HG03457 (cell line): ENCODE measurements around the gene SPEF2.
"Not testable (repeated sequence)": the region's sequence is repeated elsewhere in the genome, so short reads cannot be mapped to it uniquely, and the experiment has no call there.

Experiments used
- ATAC-seq: cut with Tn5 transposase; IDR thresholded peaks from one replicate; pipeline ENCODE4 v1.9.1; 2021; ENCODE audit warnings: moderate number of reproducible peaks; ENCODE audit not compliant: unreplicated experiment

The SPEF2 gene

DNA sequence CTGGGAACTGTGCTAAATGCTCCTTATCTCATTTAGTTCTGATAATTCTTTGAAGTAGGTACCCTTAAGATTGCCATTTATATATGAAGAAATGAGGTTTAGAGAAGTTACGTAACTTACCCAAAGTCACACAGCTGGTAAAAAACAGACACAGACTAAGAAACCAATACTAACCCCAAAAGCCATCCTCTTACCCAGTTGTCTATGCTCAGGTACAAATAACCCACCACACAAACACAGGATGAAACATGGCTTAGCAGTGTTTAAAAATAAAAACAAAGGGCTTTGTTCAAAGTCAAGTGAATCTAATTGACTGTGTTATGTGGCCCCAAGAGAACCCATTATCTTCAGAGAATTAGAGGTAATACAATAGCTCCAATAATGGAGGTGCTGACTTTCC, 202.0 kb downstream of the SPEF2 start:
- no peak for ATAC-seq

DNA sequence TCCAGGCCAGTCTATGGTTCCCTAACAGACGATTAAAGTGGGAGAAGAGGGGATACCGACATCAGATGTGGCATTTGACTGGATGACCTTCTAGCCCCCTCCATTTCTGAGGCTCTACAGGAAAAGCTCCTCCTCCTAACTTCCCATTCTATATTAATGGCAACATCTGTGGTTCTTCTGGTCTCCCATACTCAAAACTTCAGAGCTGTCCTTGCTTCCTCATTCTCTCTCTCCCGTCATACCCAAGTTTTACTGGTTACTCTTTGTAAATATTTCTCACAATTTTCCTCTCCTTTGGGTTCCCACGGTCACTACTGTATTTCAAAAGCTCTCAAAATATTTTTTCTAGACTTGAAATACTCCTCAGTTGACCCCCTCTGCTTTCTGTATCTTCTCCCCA, 203.1 kb downstream of the SPEF2 start:
- no peak for ATAC-seq

DNA sequence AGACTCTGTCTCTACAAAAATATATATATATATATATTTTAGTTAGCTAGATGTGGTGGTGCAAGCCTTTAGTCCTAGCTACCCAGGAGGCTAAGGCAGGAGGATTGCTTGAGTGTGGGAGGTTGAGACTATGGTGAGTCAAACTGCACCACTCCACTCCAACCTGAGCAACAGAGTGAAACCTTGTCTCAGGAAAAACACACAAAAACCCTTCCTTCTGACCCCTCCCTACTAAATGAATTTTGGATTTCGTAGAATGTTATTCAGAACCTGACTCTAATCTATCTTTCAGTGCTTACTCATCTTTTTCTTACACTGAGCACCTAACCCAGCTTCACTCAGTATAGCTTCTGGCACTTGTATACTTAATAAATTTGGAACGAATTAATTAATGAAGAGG, 203.8 kb downstream of the SPEF2 start:
- ATAC-seq = no peak

DNA sequence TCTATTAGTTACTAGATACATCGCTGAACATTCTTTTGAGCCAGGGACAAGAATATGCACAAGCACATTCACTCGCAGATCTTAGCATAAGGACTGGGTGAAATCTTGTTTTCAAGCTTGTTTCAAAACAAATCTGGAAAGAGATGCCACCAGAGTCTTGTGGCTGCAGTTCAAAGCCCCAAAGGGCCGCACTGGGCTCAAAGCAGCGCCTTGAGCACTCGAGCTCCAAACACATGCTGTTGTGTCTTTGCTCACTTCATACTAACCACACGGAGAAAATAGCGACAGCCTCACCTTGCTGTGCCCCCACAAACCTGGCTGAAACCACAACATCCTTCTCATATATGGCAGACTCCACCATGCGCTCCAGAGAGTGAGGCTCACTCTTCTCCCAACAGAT, 204.8 kb downstream of the SPEF2 start:
- ATAC-seq = no peak

DNA sequence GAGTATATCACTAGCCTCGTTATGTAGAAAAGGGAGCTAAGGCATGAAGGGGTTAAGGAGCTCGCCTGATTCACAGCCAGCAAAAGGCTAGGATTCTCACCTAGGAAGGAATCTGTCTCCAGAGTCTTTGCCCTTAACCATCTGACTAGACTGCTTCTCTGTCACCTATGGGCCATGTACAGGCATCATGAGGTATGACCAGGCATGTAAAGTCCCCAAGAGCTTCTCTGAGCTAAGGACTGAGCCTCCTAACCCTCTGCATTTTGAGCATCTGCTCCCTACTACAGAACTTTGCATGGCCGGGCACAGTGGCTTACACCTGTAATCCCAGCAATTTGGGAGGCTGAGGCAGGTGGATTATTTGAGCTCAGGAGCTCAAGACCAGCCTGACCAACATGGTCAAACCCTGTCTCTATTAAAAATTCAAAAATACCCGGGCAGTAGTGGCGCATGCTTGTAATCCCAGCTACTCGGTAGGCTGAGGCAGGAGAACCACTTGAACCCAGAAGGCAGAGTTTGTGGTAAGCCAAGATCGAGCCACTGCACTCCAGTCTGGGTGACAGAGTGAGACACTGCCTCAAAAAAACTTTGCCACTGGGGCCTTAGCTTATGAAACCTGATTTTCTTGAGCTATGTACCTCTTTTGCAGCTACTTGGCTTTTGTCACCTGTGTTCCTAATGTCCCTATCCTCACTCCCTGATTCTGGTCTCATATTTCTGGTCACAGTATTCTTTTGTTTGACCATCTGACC, 205.9 kb downstream of the SPEF2 start:
- ATAC-seq = no peak

DNA sequence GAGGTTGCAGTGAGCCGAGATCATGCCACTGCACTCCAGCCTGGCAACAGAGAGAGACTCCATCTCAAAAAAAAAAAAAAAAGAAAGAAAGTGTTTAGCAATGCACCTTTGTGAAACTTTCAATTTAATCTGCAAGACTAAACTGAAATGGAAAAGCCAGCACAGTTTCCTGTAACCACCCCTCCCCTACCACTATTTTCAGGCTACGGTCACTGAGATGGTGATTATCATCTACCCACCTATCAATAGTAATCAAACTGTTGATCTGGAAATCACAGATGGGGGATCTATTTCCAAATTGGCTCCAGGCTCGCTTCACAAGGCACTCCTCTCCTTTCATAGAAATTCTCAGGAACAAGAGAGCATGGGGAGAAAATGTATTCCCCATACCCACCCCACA, 208.4 kb downstream of the SPEF2 start:
- ATAC-seq = no peak

- ATAC-seq = no peak
Observed at GRCh38 chr5:35826554-35826953, 208.9 kb downstream of the SPEF2 start.

GRCh38 chr5:35828082-35828598, 210.5 kb downstream of the SPEF2 start:
- ATAC-seq = no peak

DNA sequence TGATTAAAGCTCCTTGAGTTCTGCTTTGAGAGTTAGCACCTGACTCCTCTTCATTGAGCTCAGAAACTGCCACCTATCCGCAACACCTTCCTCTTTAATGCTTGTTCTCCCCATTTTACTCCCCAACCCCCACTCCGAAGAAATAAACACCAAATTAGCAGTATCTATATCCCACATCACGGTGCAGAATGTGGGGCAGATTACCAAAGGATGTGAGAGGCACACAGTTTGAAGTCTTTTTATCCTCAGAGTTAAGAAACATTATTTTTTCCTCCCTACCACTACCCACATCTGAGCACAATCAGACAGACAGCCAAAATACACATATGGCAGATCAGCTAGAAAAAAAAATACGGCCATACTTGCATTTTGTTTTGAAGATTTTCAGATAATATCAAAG, 212.9 kb downstream of the SPEF2 start:
- no peak for ATAC-seq

DNA sequence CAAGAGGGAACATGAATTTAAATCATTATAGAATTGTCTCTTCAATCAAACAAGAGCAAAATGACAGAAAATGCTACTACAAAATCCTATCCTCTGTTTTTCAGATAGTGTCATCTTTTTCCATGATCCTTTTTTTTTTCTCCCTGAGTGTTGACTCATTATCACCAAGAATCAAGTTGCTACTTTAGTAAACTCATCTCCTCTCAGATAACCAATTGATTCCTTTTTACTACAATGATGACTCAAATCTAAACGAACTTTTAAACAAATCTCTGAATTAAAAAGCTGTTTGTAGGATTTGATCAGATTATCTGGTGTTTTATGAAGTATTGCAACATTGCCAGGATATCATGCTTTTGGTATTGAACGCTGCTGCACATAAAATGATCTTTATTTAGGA, 215.1 kb downstream of the SPEF2 start:
- no peak for ATAC-seq

GRCh38 chr5:35833224-35833623, 215.6 kb downstream of the SPEF2 start:
- ATAC-seq = no peak

DNA sequence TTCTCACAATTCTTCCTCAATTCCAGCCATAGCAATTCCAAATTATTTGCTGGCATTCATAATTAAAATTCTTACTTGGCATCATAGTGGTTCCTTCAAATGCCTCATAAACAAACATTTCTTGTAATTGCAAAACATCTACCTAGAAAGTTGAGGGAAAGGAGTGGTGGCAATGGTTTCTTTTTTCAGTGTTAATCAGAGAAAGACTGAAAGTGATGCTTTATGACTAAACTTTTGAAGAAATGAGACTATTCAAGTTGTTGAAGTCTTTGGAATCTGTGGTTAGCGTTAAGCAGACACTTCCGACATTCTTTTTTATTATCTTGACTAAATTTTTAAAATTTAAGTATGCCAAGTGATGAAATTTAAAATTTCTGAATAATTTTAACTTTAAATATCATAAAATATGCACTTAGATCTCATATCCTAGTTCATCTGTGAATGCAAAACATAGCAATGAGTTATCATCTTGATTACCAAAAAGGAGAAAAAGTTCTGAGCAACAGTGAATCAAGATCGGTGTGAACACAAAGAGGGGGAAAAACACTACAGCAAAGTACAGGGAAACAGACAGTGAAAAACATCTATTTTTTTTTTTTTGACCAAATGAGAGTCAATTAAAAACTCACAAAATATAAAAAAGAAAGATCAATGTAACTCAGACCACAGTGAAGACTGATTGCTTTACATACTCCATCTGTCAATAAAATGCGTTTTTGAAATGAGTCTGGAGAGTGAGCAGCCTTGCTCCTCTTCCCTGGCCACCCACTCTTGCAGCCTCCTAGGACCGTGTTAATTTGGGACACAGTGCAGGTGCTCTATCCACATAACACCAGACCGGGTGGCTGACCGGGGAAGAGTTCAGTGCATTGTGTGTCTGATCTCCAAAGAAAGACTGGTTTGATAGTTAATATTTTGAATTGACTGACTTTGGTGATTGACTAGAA, 218.4 kb downstream of the SPEF2 start:
- no peak for ATAC-seq

GRCh38 chr5:35838370-35839042, 220.8 kb downstream of the SPEF2 start:
- no peak for ATAC-seq

DNA sequence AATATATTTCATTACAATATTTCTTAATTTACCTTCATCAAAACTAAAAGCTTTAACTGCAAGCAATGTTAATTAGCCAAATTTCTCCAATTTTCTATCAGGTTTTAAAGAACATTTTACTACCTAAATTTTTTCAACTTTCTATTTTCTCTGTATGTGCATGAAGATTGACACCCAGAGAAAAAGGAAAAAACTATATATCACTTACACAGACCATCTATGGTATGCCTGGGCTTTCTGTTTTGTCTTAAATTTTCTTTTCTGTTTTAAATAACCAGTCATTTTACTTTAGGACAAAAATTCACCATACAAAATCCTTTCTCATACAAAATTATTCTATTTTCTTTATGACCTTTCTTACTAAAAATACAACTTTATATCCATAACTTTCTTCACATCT, 225.2 kb downstream of the SPEF2 start:
- no peak for ATAC-seq

DNA sequence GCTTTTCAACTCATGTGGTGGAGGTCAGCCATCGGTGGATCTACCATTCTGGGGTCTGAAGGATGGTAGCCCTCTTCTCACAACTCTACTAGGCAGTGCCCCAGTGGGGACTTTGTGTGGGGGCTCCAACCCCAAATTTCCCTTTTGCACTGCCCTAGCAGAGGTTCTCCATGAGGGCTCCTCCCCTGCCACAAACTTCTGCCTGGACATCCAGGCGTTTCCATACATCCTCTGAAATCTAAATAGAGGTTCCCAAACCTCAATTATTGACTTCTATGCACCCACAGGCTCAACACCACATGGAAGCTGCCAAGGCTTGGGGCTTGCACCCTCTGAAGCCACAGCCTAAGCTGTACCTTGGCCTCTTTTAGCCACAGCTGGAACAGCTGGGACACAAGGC, 227.8 kb downstream of the SPEF2 start:
- ATAC-seq = not testable (repeated sequence)

GRCh38 chr5:35847491-35847890, 229.8 kb downstream of the SPEF2 start:
- no peak for ATAC-seq

DNA sequence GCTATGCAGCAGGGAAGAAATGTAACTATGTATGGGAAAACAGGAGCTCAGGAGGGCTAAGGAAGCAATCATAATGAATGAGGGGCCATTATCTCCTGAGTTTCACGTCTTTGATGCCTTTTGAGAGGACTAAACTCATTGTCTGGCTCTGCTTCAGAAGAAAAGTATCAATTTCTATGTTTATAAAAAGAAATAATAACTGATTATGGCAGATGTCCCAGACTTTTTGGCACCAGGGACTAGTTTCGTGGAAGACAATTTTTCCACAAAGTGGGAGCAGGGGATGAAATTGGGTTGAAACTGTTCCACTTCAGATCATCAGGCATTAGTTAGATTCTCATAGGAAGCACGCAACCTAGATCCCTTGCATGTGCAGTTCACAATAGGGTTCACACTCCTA, 230.3 kb downstream of the SPEF2 start:
- ATAC-seq = no peak

GRCh38 chr5:35849860-35850259, 232.2 kb downstream of the SPEF2 start:
- no peak for ATAC-seq

DNA sequence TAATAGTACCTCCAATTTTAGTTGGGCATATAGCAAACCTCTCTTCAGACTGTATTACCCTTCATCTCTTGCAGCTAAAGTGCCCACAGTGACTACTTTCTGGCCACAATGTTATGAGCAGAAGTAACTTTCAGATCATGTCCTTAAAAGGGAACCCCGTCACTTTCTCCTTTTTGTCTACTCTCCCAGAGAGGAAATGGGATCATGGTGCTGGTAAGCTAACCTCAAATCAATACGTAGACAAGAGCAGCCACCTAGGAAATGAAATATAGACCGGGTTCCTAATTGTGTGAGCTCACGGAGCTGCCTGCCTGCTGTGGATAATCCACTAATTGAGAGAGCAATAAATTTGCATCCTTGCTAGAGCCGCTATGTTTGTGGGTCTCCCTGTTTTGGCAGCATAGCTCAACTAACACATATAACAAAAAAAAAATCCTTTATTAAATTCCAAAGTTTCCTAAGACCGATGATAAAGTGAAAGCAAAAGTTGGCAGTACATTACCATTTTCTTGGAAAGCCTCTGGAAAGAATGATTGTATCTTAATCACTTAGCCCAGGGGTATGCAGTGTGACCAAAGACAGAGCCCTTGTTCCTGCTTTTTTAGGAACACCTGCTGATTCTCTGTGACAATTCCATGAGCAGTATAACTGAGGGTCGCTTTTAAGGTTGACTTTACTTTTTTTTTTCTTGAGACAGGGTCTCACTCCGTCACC, 233.5 kb downstream of the SPEF2 start:
- ATAC-seq = no peak

DNA sequence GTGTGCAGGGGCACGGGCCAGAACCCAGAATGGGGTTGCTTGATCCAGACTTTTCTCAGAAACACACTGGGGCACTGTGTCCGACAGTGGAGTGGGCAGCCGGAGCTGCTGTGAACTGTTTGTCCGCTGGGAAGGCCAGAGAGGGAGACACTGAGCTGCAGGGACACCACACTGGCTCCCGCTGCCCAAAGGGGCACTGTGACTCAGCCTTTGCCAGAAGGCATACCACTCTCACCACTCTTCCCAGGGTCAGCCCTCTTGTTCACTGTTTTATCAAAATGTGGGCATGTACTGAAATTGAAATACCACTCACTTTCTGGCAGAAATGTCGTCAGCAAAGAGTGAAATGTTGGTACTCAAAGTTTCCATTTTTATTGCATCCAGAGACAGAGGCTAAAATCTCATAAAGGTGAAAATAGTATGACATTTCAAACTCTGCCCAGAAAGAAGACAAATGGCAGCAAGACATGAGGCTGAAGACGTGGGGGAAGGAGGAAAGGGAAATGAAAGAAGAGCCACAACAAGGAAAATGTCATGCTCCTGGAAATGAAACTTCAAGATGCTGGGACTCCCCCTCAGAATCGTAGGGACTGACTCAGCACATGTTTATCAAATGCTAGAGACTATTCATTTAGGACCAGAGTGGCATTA, 234.5 kb downstream of the SPEF2 start:
- ATAC-seq = no peak
